Middle frontal gyrus (tissue), 1 donor: ENCODE data around the gene CYTH1.
"Not testable (repeated sequence)": the region's sequence is repeated elsewhere in the genome, so short reads cannot be mapped to it uniquely, and the experiment has no call there.

Experiments used
- DNase-seq: peaks from one replicate; pipeline ENCODE4 v3.0.0-alpha.2; 2015; ENCODE audit warnings: low spot score; ENCODE audit errors: extremely low spot score

The CYTH1 gene

GRCh38 chr17:78672871-78673371, 109.2 kb downstream of the CYTH1 start:
- no peak for DNase-seq

GRCh38 chr17:78672005-78672404, 110.1 kb downstream of the CYTH1 start:
- no peak for DNase-seq

DNA sequence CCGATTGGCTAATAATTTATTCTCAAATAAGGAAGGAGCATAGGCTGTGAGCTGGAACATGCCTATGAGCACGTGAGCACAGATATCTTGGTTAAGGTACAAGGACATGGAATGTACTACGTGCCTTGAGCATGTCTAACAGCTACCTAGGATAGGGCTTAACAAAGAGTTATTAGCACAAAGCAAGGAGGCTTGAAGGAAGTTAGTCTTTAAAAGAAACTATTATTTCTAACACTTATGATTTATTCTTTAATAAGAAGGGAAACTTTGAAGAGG, 110.4 kb downstream of the CYTH1 start:
- not testable (repeated sequence) for DNase-seq

GRCh38 chr17:78670850-78671725, 111.0 kb downstream of the CYTH1 start:
- no peak for DNase-seq

DNA sequence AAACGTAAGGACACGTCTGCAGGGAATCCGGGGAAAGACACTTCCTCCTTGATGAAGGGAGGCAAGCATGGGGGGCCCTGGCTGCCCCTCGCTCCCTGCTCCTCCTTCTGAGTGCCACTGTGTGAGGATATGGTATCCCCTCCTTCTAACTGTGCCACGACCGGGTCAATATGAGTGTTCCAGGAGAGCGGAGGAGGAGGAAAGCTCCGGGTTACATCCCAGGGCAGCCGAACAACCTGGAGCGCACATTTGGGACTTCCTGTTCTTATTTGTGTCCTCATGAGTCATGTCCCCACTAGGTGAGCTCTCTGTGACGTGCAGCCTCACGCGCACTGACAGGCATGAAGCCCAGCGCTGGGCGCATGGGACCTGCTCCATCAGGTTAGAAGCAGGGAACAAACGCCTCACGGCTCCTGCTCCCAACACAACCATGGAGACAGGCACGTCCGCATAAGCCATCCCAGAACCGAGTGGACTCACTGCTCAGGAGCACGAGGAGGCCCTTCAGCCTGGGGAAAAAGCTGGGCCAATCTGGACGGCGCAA, 112.0 kb downstream of the CYTH1 start:
- DNase-seq = no peak

DNA sequence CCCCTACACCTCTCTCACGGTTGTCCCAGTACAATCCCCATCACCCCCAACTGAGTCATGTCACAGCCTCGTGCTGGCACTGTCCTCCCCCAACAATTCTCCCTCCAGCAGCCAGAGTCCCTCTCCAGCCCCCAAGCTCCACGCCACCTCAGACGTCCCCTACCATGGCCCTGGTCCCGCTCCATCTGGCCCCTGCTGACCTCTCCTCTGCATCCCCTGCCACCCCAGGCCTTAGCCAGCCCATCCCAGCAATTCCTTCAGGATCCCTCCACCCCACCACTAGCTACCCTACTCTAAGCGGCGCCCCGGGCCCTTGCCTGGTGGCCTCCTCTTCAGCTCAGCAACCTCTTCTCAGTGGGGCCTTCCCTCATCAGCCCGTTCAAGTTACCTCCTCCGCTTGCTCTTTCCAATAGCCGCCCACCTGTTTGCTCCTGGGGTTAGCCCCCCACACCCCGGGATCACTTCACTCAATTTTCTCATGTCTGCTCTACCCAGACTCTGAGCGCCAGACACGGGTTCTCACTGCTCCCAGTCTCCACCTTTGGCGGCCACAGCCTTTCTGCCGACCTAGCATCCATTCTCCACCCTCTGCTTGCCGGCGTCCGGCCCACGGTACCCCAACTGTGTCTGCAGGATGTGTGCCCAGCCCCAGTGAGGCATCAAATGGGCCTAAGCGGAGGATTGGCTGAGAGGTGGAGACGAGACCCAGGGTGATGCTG, 112.7 kb downstream of the CYTH1 start:
- no peak for DNase-seq

DNA sequence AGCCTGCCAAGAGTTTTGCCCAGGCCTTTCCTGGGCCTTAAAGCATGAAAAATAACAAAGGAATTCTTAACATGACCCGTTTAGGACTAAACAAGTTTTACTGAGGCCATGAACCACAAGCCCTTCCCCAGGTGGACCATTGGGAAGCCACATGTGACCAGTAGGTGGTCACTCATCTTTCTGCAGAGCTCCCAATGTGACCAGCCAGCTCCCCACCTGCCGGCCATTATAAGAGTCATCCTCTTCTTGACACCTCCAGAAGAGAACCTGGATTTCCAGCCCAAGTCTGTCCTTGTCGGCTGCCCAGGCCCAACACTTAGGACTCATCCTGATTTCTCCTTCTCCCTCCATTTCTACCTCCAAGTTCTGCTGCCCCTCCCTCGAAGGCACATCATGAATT, 113.2 kb downstream of the CYTH1 start:
- no peak for DNase-seq

GRCh38 chr17:78667741-78668640, 114.1 kb downstream of the CYTH1 start:
- DNase-seq = no peak

DNA sequence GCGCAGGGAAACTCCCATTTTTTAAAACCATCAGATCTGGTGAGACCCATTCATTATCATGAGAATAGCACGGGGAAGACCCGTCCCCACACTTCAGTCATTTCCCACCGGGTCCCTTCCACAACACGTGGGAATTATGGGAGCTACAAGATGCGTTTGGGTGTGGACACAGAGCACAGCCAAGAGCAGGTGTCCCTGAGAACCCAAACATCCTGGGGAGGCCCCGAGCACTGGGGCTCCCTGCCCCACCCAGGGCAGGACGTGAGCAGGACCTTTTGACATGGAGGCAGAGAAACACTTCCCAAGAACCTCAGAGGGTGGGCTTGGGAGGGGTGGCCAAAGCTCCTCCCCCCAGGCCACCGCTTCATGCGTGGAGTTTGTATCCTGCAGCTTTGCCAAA, 115.0 kb downstream of the CYTH1 start:
- DNase-seq = no peak

DNA sequence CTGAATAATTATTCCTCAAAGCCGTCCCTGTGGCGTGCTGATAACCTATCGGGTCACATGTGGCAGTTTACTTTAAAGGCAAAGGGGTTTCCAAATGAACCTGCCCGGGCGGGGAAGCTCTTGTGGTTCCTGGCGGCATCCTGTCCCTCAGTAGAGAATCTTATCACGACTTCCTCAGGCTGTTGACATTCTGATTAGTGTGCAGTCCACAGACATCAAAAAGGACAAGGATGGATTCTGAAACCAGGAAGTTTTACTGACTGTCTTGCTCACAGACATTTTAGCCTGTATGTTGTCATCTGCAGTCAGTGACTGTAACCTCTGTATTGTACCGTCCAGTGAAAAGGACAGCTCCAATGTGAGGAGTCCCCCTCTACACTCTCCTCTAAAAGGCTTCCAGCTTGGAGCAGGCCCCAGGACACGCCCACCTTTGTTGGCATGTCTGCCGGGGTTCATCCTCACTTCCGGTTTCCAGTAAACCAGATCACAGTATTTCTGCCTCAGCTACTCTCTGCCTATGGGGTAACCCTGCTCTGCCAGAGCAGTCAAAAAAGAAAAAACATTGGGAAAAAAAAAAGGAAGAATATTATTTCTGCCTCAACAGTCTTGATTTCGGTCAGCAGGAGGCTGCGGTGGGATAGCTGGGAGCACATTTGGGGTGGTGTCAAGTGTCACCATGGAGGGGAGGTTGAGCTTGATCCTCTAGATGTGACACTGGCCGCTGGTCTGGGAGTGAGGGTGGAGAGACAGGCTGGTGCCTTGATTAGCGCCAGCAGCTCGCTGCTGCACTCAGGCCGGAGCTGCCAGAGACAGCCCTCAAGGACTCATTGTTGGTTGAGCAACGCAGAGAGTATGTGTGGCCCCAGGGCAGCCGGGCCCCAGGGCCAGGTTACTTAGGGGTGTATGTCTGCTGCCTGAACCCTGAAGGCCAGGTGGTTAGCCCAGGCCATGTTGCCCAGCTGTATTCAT, 115.8 kb downstream of the CYTH1 start:
- DNase-seq = no peak

DNA sequence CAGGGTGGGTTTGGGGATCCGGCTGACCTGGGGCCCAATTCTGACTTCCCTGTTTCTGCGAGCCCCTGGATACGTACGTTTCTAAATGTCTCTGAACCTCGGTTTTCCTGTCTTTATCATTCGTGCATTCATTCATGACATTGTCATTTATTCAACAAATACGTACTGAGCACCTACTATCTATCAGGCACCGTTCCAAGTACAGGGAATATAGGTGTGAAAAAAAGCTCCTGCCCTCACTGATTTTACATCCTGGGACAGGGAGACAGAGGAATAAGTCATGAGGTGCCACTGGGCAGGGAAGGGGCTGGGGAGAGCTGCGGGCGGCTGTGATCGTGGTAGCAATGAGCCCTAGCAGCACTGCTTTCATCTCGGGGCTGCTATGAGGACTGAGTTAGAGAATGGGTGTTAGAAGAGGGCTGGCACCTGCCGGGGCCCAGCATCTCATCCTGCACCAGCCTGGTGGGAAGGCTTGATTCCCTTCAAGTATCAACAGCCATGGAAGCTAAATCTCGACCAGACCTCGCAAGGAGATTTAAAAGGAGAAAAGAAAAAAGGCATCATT, 116.6 kb downstream of the CYTH1 start:
- no peak for DNase-seq

GRCh38 chr17:78664476-78665386, 117.3 kb downstream of the CYTH1 start:
- no peak for DNase-seq

DNA sequence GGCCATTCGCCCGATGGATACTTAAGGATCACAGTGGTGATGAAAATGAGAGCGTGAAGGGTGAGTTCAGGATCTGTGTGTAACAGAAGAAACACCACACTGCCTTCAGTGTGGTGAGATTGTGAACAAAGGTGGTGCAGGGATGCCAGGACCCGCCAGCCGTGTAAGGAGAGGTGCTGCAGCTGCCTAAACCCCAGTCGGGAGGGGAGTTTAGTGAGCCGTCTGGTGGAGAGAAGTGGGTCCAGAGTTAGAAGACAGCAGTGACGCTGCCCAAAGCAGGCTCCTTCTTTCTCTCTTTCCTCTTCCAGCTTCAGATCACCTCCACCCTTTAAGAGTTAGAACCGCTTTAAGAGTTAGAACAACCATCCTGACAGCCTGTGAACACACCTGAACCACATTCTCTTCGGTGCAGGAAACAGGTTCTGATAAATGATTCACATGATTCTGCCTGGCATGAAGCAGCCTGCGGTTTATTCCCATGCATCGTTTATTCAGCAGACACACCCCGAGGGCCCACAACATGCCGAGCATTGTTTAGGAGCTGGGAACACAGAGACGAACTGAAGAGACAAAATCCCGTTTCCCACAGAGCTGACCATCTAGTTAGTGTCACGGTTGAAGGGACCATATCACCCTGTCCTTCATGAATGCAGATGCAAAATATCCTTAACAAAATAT, 120.8 kb downstream of the CYTH1 start:
- DNase-seq = no peak

DNA sequence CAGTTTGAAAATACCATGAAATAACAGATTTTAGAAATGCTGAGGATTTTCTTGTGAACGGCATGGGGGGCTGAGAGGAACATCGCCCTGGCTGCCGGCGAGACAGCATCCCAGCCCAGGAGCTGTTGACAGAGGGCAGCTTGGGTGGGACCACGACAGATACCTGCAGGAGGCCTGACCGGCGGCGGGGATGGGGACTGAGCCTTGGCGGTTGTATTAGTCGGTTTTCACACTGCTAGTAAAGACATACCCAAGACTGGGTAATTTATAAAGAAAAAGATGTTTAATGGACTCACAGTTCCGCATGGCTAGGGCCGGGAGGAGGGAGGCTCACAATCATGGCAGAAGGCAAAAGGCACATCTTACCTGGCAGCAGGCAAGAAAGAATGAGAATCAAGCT, 122.5 kb downstream of the CYTH1 start:
- no peak for DNase-seq

GRCh38 chr17:78658281-78658785, 123.7 kb downstream of the CYTH1 start:
- DNase-seq = no peak

DNA sequence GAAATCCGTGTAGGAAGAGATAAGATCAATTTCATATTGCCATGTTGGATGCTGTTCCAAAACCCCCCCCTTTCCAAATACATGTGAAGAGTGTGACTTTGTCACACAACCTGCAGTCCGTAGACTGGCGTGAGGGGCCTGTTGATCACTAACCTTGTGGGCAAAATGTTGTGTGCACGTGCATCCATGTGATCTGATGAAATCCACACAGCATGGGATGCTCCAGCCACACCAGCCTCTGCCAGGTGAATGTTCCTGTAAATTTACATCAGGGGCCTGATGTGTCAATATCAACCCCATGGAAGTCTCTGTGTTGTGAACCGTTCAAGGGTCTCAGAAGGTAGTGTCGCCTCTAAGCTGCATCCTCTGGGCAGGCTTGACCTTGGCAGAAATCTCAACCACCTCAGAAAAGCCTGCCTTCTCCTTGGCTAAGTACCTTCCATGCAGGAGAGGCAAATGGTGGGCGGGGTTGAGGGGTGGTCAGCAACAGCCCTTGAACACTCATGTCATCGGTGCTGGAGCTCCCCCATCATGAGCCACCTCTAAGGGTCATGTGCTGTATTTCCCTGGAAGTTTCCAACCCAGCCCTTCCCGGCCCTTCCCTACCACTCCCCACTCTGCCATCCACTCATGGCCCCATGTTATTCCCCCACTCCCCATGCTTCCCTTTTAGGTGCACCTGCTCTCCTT, 126.7 kb downstream of the CYTH1 start:
- no peak for DNase-seq

DNA sequence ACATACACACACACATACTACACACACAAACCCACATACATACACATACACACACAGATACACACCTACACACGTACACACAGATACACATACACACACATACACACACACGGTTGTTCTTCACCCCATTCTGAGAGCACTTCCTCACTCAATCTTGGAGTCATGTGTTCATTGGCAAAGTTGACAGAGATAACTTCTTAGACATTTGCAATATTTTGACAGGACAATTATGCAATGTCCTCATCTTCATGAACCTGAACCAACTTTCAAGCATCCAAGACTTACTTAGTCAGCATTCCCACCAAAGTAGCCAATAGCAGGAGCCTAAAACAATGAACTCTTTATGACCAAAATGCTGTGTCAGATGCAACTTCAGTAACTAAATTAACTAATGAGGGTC, 127.7 kb downstream of the CYTH1 start:
- DNase-seq = no peak

DNA sequence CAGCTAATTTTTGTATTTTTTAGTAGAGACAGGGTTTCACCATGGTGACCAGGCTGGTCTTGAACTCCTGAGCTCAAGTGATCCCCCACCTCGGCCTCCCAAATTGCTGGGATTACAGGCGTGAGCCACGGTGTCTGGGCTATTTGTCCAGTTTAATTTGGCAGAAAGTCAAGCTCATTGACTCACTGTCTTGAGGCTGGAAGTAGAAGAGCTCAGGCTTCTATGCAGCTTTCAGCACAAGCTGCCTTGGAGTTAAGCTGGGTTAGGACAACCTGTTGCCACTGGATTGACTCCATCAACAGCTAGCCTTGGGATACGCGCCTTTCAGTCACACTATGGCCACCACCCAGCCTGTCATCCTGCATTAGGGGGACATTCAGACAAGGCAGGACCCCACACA, 128.7 kb downstream of the CYTH1 start:
- DNase-seq = no peak
